Measurements from ENCODE around the gene ITIH6. TPM values are rescaled to one million over a fixed set of nuclear protein-coding genes. Genes with fewer than 3 reads are reported as not detected.

The ITIH6 gene
- total RNA-seq, 1 donor, result not detected

- Histone ChIP-seq H3K27me3 (ENCODE audit: insufficient read depth, low read length) (peaks cover 5% of the 10 kb centered on the region), H3K36me3 (ENCODE audit: insufficient read depth, low read length) (no peaks in the 10 kb centered on the region), H3K4me2 (ENCODE audit: insufficient read depth, low read length) (no peak overlapping the region), H3K79me2 (ENCODE audit: insufficient read depth, low read length) (no peaks in the 10 kb centered on the region), H3K9me3 (ENCODE audit: low read depth, low read length) (no peaks in the 10 kb centered on the region), H2AFZ (ENCODE audit: low read length) (no peak overlapping the region), H3K4me1 (ENCODE audit: insufficient read depth, low read length) (no peaks in the 10 kb centered on the region), H4K20me1 (ENCODE audit: insufficient read depth, low read length) (no peaks in the 10 kb centered on the region), H3K27ac (ENCODE audit: low read depth, low read length) (no peak overlapping the region), H3K4me3 (ENCODE audit: insufficient read depth, low read length) (no peak overlapping the region)
- no peak for TF ChIP-seq CTCF (IDR thresholded peaks at IDR 0.05; ENCODE audit: extremely low read depth, low read depth, low read length)
- DNase-seq (ENCODE audit: insufficient read length, low spot score, missing footprints), result no peak
Observed at GRCh38 chrX:54788446-54788845, 9.6 kb downstream of the ITIH6 start.

GRCh38 chrX:54786967-54787366 lies 11.1 kb downstream of the ITIH6 start:
- no peak for DNase-seq (ENCODE audit: insufficient read length, low spot score, missing footprints)
- no peak overlapping the region for H3K4me3 ChIP-seq (ENCODE audit: insufficient read depth, low read length)
- peaks cover 3% of the 10 kb centered on the region for H3K27me3 ChIP-seq (ENCODE audit: insufficient read depth, low read length)
- H3K79me2 ChIP-seq (ENCODE audit: insufficient read depth, low read length), result no peaks in the 10 kb centered on the region
- H3K36me3 ChIP-seq (ENCODE audit: insufficient read depth, low read length), result no peaks in the 10 kb centered on the region
- no peak for TF ChIP-seq CTCF (IDR thresholded peaks at IDR 0.05; ENCODE audit: extremely low read depth, low read depth, low read length)
- H2AFZ ChIP-seq (ENCODE audit: low read length), result no peak overlapping the region
- no peaks in the 10 kb centered on the region for H3K9me3 ChIP-seq (ENCODE audit: low read depth, low read length)
- no peak overlapping the region for H3K27ac ChIP-seq (ENCODE audit: low read depth, low read length)
- no peaks in the 10 kb centered on the region for H3K4me1 ChIP-seq (ENCODE audit: insufficient read depth, low read length)
- H4K20me1 ChIP-seq (ENCODE audit: insufficient read depth, low read length), result no peaks in the 10 kb centered on the region
- no peak overlapping the region for H3K4me2 ChIP-seq (ENCODE audit: insufficient read depth, low read length)

GRCh38 chrX:54785901-54786300 lies 12.2 kb downstream of the ITIH6 start:
- H3K4me1 ChIP-seq (ENCODE audit: insufficient read depth, low read length), result no peaks in the 10 kb centered on the region

More at GRCh38 chrX:54785901-54786300, 12.2 kb downstream of the ITIH6 start:
- no peaks in the 10 kb centered on the region for H4K20me1 ChIP-seq (ENCODE audit: insufficient read depth, low read length)
- peak; percentile 39 for TF ChIP-seq CTCF (IDR thresholded peaks at IDR 0.05; ENCODE audit: extremely low read depth, low read depth, low read length)
- H3K27ac ChIP-seq (ENCODE audit: low read depth, low read length), result no peak overlapping the region
- no peak for DNase-seq (ENCODE audit: insufficient read length, low spot score, missing footprints)
- no peak overlapping the region for H2AFZ ChIP-seq (ENCODE audit: low read length)
- H3K4me3 ChIP-seq (ENCODE audit: insufficient read depth, low read length), result no peak overlapping the region
- no peak overlapping the region for H3K4me2 ChIP-seq (ENCODE audit: insufficient read depth, low read length)
- no peaks in the 10 kb centered on the region for H3K36me3 ChIP-seq (ENCODE audit: insufficient read depth, low read length)
- peaks cover 2% of the 10 kb centered on the region for H3K27me3 ChIP-seq (ENCODE audit: insufficient read depth, low read length)
- H3K79me2 ChIP-seq (ENCODE audit: insufficient read depth, low read length), result no peaks in the 10 kb centered on the region
- H3K9me3 ChIP-seq (ENCODE audit: low read depth, low read length), result no peaks in the 10 kb centered on the region

All from osteoblast (primary cell).